ENCODE measurements around the gene NAV2.
A peak's percentile ranks its signal among the peaks of the same experiment; 100 is the strongest.

NAV2 gene

DNA sequence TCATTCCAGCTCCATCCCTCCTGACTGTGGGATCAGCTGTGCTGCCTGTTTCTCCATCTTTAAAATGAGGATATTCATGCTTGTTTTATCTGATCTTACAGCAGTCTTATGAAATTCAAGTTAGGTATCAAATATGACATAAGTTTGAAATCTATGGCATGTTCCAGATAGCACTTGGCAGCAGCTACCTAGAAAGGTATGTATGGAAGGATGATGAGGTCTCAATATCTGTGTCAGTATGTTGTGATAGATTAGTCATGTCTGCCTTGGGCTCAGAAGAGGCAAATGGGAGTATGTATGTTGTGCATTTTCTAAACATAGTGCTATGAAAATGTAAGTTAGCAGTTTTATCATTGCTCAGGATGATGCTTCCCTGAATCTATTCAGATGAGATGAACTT, 122.1 kb downstream of the NAV2 start:
- DNase-seq, result no peak
- in situ Hi-C loops (cut with HindIII; ENCODE audit: low pct_ligation_motif_present, low pct_unique_long_range_greater_than_20kb, low sequenced_read_pairs), result no loop called here

DNA sequence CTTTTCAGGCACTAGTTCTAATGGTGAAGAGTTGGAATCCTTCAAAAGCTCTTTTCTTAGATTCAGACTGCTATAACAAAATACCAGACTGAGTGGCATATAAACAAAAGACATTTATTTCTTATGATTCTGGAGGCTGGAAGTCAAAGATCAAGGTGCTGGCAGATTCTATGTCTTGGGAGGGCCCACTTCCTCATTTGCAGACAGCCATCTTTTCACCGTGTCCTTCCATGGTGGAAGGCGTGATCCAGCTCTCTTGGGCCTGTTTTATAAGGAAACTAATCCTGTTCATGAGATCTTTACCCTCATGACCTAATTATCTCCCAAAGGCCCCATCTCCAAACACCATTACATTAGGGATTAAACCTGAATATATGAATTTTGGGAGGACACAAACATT, 124.0 kb downstream of the NAV2 start:
- DNase-seq, result no peak
- in situ Hi-C loops (cut with HindIII; ENCODE audit: low pct_ligation_motif_present, low pct_unique_long_range_greater_than_20kb, low sequenced_read_pairs), result no loop called here

DNA sequence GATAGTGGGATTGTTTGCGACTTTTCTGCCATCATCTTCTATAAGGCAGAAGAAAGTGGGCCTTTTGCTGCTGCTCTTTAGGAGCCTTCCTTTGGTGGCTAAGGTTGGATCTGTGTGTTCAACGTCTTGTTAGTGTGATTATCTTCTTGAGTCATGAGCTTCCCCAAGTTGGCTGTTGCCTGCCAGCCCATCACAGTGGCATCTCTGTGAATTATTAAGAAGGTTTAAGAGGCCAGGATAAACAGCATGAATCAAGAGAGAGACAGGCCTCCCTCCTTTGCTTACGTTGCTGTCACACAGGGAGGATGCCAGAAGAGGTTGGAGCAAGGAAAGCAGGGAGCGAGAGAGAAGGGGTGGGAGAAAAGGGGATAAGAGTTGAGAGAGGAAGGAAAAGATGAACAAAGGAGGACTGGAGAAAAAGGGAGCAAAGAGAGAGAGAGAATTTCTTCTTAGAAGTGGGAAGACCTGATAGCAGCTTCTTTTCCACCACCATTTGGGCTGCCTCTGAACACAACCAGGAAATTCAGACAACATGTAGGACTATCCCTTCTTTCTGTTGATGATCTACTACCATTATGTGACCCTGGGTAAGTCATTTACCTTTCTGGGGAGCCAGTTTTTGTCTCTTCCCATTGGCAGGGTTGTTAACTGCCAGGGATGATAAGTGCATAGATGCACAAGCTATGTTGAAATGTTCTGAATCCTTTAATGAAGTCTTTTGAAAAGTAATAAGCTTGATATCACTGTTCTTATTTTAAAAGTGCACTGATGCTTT, 126.5 kb downstream of the NAV2 start:
- DNase-seq, result peak; percentile 93
- in situ Hi-C loops (cut with HindIII; ENCODE audit: low pct_ligation_motif_present, low pct_unique_long_range_greater_than_20kb, low sequenced_read_pairs), result no loop called here

DNA sequence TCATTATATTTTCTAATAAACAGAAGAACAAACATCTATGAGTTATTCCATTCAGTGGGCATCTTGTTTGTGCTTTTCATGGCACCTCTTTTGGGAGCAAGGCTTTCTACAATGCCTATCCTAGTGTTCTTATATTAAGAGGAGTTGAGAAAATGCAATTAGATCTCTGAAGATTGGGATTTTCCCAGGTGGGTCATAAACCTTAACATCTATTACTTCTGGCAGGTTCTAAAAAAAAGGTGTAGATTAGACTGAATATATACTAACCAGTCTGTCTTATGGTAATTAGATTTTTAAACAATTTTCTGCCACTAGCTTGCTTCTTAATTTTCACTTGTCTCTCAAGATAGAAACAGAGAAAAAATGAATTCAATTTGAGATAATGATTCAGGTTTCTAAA, 128.3 kb downstream of the NAV2 start:
- in situ Hi-C loops (cut with HindIII; ENCODE audit: low pct_ligation_motif_present, low pct_unique_long_range_greater_than_20kb, low sequenced_read_pairs), result no loop called here
- DNase-seq, result no peak

DNA sequence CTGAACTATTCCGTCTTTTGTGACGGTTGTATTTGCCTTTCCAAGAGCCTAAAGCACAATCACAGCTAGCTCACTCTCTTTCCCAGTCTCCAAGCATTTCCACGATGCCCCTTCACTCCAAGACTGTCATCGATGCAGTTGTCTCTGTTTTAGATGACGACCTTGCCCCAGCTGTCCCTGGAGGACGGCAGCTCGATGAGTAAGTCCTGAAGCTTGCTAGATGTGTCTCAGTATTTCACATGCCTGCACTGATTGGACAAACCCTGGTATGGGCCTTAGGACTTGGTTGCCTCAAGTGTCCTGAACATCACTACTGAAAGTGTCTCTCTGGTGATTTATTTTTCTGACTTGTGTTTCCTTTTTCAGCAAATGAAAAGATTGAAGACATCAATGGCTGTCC, 129.9 kb downstream of the NAV2 start:
- in situ Hi-C loops (cut with HindIII; ENCODE audit: low pct_ligation_motif_present, low pct_unique_long_range_greater_than_20kb, low sequenced_read_pairs), result no loop called here
- no peak for DNase-seq

DNA sequence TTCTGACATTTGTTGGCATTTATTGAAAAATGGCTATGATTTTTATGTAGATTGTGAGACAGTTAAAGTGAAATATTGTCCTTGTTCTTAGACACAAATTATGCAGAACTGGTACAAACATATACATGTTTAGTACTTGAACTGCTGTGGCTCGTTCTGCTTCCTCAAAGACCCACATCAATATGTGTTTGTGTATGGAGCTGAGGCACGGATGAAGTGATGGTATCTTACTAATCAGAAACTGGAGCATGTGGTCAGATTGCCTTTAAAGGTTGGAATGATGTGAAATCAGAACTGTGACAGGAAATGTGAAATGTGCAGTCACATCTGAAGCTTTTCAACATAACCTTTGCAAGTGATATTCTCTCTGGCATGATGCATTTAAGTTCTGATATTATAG, 130.4 kb downstream of the NAV2 start:
- in situ Hi-C loops (cut with HindIII; ENCODE audit: low pct_ligation_motif_present, low pct_unique_long_range_greater_than_20kb, low sequenced_read_pairs), result no loop called here
- no peak for DNase-seq

DNA sequence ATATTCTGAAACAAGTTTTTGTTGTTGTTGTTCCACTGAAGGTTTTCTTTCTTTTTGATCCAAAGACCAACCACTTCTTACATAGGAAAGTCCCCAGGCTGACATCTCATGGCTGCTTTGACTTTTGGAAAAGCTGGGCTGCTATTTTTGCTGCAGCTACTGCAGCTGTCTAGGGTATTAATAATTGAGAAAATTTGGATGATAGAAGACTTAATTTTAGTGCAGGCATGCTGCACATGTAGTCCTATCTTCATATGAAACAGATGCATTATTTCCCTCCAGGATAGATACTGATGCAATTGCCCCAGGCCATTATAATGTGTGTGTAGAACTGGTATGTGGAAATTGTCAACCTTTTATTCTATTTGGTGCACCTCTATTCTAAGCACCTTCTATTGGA, 131.4 kb downstream of the NAV2 start:
- in situ Hi-C loops (cut with HindIII; ENCODE audit: low pct_ligation_motif_present, low pct_unique_long_range_greater_than_20kb, low sequenced_read_pairs), result no loop called here
- DNase-seq, result no peak

DNA sequence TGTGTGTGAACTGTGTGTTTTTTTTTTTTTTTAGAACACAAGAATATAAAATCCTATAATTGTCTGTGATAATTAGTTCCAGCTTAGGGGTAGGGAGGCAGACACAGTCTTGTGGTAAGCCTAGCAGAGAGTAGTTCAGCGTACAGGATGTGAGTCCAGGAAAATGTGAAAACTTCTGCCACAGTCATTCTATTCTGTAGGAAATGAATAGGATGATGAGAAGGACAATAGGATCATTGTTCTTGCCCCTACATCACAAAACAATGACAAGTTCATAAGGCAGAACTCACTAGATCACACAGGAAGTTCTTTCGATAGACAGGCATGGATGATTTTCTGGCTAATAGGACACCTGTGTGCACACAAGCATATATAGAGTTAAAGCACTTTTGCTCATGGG, 132.2 kb downstream of the NAV2 start:
- in situ Hi-C loops (cut with HindIII; ENCODE audit: low pct_ligation_motif_present, low pct_unique_long_range_greater_than_20kb, low sequenced_read_pairs), result no loop called here
- DNase-seq, result no peak

DNA sequence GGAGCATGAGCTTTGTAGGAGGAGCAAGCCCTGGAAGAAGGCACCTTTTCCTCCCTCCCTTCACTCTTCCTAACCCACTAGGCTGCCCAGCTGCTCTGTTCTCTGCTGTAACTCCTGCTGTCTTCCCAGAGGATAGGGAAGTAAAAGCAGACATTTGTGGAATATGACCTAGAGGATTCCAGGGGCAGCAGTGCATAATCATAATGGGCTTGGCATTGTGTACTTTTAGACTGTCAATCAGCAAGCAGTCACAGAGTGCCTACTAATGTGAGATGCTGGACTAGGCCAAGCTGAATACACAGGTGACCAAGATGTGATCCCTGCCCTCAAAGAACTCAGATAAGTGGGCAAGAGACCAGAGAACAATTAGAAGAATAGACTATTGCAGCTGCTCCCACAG, 133.0 kb downstream of the NAV2 start:
- in situ Hi-C loops (cut with HindIII; ENCODE audit: low pct_ligation_motif_present, low pct_unique_long_range_greater_than_20kb, low sequenced_read_pairs), result no loop called here
- no peak for DNase-seq

DNA sequence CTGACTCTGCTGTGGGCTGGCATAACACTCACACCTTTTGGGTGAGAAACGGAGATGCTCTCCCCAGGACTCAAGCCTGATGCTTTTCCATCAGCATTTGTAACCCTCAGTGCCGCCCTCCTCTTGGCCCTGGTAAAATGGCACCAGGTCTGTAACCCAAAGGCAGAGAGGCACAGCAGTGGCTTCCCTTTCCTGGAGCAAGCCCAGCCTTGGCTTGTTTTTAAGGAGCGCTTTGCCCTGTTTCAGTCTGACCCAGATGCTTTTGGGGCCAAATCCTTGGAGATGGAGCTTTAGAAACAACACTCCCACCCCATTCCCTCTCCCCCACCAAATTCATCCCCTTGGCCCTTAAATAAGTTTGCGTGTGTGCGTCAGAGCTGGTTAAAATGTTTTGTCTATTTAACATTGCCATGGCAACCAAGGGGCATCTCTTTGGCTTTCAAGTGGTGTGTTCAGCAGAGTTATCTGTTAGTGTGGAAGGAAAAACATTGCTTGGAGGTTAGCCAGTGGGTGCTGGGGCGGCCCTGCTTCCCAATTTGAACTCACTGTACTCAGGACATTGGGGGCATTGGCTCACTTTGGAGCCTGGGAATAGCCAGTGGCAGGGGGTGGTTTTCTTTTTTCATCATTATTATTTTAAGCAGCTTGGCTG, 134.1 kb downstream of the NAV2 start:
- in situ Hi-C loops (cut with HindIII; ENCODE audit: low pct_ligation_motif_present, low pct_unique_long_range_greater_than_20kb, low sequenced_read_pairs), result no loop called here
- no peak for DNase-seq

DNA sequence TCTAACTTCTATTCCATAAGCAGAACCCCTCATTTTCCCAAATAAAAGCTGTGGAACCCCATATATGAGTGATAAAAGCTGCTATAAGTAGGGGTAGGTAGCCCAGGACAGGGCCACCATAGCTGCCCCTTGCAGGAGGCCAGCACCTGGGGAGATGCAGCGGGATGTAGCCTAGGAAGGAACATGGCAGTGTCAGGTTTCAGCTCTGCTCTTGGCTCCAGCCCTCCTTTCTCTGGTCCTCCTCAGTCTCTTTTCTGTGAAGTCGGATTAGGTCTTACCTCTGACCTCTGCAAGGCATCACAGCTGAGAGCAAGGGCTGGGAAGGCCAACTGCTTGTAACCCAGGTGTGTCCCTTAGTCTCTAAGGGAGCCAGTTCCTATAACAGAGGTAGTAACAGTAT, 135.6 kb downstream of the NAV2 start:
- no peak for DNase-seq
- in situ Hi-C loops (cut with HindIII; ENCODE audit: low pct_ligation_motif_present, low pct_unique_long_range_greater_than_20kb, low sequenced_read_pairs), result no loop called here

DNA sequence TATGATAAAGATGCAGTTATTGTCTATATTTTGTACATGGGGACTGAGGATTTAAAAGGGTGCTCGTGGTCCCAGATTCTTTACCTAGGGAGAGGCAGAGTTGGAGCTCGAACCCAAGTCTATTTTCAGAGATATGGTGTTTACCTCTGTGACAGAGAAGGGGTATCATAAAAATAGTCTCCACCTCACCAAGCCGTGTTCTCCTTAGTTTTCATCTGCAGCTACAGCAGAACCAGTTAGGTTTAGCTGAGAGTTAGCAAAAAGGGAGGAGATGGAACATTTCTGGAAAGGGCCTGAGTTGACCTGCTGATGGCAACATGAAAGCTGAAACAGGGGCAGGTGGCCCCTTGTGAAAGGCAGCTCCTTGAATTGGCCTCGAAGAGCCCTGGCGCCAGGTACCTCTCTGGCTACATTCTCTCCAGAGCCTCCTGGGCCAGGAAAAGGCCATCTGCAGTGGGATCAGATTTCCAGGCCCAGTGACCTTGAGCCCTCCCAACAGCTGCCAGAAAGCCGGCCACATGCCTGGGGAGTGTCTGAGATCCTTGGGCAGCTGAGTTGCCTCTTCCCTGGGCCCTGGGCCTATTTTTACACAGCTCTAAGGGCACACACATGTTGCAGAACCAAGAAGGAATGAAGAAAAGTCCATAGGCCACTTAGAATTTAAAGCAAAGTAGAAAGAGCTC, 136.6 kb downstream of the NAV2 start:
- no peak for DNase-seq
- in situ Hi-C loops (cut with HindIII; ENCODE audit: low pct_ligation_motif_present, low pct_unique_long_range_greater_than_20kb, low sequenced_read_pairs), result no loop called here

DNA sequence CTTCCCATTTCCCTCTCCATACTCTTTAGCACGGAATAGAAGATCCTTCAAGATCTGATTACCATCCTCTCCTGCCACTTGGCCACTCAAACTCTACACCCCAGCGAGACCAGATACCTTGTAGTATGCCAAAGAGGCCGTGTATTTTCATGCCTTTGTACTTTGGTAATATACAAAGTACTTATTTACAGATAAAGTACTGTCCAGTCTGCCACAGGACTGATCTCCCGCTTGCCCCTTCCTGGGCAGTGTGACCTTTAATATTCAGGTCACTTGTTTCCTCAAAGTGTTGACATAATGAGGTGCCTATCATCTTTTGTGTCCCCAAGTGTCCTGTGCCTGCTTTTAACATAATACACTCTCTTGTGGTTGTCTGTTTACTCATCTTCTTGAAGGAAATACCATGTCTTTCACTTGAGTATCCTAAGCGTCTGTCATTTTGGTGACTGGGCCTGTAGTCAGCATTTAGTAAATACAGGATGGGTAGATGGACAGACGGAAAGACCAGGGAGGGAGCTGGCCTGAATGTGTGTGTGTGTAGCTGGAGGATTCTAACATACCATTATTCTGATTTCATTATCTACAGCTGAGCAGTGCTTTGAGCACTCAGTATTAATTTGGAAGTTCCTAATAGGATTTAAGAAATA, 137.4 kb downstream of the NAV2 start:
- no peak for DNase-seq
- in situ Hi-C loops (cut with HindIII; ENCODE audit: low pct_ligation_motif_present, low pct_unique_long_range_greater_than_20kb, low sequenced_read_pairs), result no loop called here

DNA sequence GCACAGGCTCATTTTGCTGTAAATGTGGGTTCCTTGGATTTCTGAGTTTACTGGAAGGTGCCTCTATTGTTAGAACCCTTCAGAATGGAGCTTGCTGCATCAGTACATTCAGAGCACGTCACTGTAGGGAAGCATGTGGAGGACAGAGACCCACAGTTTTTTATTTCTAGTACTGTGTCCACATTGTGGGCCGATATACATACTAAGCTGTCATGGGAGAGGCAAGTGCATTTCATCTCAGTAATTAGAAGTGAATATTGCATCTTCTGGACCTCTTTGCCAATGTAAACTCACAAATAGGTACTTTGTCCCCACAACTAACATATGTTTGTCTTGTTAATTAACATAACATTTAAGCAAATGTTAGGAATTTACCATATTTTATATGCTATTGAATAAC, 139.7 kb downstream of the NAV2 start:
- in situ Hi-C loops (cut with HindIII; ENCODE audit: low pct_ligation_motif_present, low pct_unique_long_range_greater_than_20kb, low sequenced_read_pairs), result no loop called here
- DNase-seq, result no peak

DNA sequence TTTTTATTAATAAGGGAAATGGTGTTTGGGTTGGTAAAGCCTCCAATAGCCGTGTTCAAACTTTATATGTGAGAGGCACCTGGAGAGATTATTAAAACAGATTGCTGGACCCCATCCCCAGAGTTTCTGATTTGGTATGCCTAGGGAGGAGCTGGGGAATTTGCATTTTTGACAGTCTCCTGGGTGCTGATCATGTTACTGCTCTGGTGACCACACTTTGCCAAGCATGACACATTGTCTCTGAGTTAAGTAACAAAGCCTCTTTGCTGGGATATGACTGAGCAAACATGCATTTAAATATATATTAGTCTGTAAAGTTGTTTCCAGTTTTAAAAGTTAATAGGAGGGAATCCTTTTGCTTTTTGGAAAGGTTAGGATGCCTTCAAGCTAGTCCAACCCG, 140.4 kb downstream of the NAV2 start:
- DNase-seq, result no peak
- in situ Hi-C loops (cut with HindIII; ENCODE audit: low pct_ligation_motif_present, low pct_unique_long_range_greater_than_20kb, low sequenced_read_pairs), result no loop called here

DNA sequence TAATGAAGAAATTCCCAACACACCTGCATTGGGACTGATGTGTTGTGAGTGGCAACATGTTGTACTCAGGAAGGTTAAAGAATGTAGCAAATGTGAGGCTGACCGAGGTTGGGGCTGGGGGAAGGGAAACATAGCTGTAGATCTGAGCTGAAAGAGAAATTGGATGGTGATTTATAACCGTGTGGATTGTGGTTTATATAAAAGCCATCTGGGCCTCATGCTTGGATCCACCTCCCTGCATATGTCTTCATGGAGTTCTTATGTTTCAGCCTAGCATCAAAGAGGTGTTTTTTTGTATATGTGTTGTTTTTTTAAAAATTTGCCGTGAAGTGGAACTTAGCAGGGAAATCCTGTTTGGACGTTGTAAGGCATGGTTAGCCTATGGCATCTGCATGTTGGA, 141.3 kb downstream of the NAV2 start:
- DNase-seq, result no peak
- in situ Hi-C loops (cut with HindIII; ENCODE audit: low pct_ligation_motif_present, low pct_unique_long_range_greater_than_20kb, low sequenced_read_pairs), result no loop called here

DNA sequence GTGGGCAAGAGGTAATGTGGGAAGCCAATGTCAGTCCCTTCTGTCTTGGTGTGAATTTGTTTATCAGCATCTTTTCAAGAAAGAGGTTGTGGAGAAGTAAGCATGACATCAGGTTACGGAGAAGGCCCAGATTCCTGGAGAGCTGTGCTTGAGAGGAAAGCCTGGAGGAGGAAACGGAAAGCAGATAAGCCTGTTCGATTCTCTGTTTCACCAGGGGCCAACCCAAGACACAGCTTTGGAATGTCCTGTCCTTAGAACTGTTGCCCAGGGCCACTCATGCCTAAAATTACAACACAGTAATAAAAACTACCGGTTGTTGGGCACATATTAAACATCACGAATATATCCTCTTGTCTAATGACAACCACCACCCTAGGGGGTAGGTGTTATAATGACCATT, 148.5 kb downstream of the NAV2 start:
- in situ Hi-C loops (cut with HindIII; ENCODE audit: low pct_ligation_motif_present, low pct_unique_long_range_greater_than_20kb, low sequenced_read_pairs), result no loop called here
- no peak for DNase-seq

DNA sequence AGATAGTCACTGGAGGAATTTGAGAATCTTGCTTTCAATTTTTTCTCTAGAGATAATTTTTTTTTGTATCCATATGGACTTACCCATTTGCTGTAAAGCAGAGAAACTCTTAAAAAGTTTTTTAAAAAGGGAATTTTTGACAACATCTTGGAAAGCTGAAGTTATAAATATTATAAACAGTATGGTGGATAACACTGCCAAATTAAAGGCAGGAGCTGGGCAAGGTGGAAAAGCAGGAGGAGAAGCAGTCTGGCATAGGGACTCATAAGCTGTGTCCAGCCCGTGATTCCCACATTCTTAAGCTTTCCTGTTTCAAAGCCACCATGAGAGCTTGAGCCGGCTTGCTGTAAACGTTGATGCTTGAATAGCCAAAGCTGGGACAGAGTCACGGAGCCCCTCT, 149.5 kb downstream of the NAV2 start:
- in situ Hi-C loops (cut with HindIII; ENCODE audit: low pct_ligation_motif_present, low pct_unique_long_range_greater_than_20kb, low sequenced_read_pairs), result no loop called here
- no peak for DNase-seq

Data from ACHN (cell line).